ENCODE data around the gene SLC13A3.

SLC13A3 gene

GRCh38 chr20:46552460-46553420 lies 98.5 kb downstream of the SLC13A3 start:
- peak; percentile 66 to 67 for DNase-seq

- no peak for DNase-seq
Measured at GRCh38 chr20:46551522-46552381, 99.5 kb downstream of the SLC13A3 start.

DNA sequence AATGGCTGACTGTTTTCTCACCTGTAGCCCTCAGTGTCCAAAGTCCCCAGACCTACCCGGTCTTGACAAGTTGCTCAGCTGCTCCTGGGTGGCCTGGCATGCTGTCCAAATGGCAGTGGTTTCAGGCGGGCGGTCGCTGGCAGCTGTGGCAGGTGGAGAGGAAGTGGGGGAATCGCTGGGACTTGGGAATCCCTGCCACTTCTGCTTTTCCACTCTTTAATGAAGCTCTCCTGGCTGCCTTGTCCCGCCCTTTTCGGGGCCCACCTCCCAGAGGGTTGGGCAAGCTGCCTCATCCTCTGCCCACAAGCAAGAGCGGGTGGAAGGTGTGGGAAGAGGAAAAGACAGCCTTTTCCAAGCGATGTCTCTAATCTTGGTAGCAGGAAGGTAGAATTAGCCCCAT lies 100.8 kb downstream of the SLC13A3 start, which contains the start of gene OCSTAMP:
TSS of gene OCSTAMP (minus strand) at position 194 of the 400 bp plus-strand sequence. CDS start at position 100, 94 bp downstream.
- DNase-seq: no peak

DNA sequence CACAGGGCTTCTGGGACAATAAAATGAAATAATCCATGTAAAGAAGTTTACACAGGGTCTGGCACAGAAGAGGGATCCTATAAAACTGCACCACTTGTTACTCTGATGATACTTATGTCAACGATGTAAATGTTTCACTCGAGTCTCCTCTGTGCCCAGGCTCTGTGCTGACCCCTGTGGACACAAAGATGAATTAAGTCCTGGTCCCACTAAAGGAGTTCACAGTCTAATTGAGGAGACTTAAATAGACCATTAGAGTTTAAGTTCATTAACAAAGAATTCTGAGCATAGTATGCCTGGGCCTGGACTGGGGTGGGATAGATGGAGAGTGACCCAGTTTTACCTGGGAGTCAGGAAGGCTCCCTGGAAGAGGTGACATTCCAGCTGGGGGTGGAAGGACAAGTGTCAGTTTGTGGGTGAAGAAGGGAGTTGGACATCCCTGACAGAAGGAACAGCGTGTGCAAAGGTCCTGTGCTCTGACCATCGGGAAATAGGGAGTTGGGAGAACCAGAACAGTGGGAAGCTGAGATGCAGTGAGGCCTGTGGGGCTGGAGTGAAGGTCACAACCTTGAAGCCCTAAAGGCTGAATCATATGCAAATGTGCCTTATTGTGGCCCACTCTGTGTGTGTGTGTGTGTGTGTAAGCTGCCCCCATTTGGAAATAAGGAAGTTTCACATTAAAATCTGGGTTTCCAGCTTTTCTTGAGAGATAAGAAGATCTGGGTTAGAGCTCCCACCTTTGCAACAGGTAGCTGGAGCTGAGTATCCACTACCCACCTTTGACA lies 101.9 kb downstream of the SLC13A3 start:
- no peak for DNase-seq

DNA sequence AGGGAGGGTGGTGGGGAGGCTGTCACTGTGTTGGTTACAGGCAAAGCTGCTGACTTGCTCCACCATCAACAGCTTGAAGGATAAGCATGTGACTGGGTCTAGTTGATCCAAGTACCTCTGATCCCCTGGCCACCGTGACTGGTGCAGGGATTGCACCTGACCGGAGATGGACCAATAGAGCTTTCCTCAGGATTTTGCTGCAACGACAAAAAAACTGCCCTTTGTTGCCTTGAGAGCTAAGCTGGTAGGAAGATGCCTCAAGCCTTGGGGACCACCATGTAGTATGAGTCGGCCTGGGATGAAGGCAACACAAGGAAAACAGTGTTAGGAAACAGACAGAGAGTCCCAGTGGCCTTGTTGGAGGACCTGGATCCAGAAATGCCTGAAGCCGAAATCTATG lies 102.6 kb downstream of the SLC13A3 start:
- no peak for DNase-seq

GRCh38 chr20:46547995-46548394 lies 103.3 kb downstream of the SLC13A3 start:
- DNase-seq: no peak

DNA sequence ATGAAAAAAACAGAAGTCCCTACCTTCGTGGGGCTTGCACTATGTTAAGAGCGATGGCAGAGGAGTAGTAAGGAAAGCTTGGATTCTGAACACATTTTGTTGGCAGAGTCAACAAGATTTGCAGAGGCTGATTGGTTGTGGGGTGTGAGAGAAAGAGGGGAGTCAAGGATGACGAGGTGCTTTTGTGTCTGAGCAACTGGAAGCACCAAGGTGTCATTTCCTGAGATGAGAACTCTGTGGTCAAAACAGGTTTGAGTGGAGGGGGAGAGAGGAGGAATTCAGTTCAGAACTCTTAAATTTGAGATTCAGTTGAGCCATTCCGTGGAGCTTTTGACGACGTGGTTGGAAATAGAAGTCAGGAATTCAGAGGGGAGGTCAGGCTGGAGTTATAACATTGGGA lies 104.3 kb downstream of the SLC13A3 start:
- DNase-seq: no peak

GRCh38 chr20:46546298-46546697 lies 105.0 kb downstream of the SLC13A3 start:
- no peak for DNase-seq

GRCh38 chr20:46545827-46546138 lies 105.5 kb downstream of the SLC13A3 start:
- no peak for DNase-seq

DNA sequence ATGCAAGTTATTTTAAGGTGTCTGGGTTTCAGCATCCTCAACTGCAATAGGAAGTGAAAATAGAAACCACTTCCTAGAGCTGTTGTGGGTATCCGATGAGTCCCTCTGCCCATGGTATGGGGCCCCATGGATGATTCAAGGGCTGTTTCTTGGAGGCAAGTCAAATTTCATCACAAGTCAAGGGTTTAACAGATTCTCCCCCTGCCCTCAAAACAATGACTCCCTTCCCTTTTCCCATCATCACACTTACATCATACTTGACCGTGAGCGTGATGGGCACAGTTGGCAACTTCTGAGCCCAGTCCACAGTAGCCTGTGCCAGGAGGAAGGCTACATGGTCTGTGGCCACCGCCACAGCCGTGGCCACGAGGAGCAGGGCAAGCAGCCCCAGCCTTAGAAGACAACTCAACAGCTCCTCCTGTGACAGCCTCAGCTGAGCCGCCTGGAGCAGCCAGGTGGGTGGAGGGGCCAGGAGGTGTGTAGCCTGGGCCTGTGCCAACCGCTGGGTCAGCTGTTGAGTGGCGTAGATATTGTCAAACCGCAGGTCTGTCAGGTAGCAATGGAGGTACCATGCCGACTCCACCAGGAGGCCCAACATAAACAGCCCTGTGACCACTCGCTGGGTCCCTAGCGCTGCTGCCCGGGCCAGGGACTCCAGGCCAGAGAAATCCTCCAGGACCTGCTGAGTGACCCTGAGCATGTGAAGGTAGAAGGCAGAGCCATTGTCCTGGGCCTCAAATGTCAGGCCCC lies 106.0 kb downstream of the SLC13A3 start:
- DNase-seq: peak; percentile 59 to 68

GRCh38 chr20:46544576-46544975 lies 106.7 kb downstream of the SLC13A3 start:
- DNase-seq: no peak

- no peak for DNase-seq
Measured at GRCh38 chr20:46543959-46544358, 107.3 kb downstream of the SLC13A3 start.

DNA sequence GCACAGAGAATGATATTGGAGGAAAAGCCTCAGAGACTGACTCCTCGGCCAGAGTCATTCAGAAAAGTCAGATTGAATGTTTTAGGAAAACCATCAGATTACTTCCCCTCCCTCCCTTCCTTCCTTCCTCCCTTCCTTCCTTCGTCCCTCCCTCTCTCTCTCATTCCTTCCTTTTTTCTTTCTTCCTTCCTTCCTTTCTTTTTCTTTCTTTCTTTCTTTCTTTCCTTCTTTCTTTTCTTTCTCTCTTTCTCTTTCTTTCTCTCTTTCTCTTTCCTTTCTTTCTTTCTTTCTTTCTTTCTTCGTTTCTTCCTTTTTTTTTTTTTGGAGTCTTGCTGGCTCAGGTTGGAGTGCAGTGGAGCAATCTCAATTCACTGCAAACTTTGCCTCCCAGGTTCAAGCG lies 108.2 kb downstream of the SLC13A3 start:
- DNase-seq: no peak

DNA sequence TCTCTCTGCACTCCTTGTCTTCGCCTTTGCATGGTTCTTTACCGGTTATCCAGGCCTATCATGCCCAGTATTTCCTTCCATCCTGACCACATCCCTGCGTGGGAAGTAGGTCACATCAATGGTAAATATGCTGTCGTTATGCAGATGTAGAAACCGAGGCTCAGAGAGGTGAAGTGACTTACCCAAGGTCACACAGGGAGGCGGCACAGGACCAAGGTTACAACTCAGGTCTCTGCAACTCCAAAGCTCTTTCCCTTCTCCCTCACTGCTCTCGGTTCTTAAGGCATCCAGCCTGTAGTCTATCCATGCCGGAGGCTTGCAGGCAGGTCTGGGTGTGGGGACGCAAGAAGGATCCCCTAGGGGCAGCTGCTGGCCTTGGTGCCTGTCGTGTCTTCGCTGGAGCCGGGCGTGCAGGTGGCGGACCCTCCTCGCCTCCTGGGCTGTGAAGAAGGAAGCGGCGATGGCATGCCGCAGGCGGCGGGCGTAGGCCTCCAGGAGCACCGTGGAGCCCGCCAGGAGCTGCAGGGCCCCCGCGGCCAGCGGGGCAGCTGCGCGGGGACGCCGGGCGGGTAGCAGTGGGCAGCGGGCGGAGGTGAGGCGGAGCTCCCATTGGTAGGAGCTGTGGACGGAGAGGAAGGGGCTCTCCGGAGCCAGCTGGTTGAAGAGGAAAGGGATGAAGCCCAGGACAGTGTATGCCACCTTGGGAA lies 109.9 kb downstream of the SLC13A3 start:
- DNase-seq: no peak

- no peak for DNase-seq
Measured at GRCh38 chr20:46539113-46539512, 112.1 kb downstream of the SLC13A3 start.

DNA sequence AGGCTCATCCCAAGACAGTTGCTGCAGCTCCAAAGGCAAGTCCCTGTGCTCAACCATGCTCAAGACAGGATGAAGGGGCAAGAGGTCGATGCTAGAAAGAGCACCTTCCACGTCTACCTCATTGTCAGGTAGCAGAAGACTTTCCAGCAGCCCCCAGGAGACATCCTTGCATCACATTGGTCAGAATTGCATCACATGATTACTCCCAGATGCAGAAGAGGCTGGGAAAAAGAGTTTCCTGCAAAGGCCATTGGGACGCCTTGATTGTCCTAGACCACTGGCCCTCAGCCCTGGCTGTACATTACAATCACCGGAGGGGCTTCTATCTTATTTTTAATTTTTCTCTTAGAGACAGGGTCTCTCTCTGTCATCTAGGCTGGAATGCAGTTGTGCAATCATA lies 120.6 kb downstream of the SLC13A3 start:
- no peak for DNase-seq

- no peak for DNase-seq
Measured at GRCh38 chr20:46523696-46524328, 127.4 kb downstream of the SLC13A3 start.

GRCh38 chr20:46523108-46523507 lies 128.2 kb downstream of the SLC13A3 start:
- DNase-seq: no peak

GRCh38 chr20:46520976-46521579 lies 130.2 kb downstream of the SLC13A3 start:
- DNase-seq: peak; percentile 55 to 60

- no peak for DNase-seq
Measured at GRCh38 chr20:46520540-46520939, 130.7 kb downstream of the SLC13A3 start.
